Sciatic nerve (tissue), 2 donors: ENCODE measurements around the gene FBXO15. TPM values are rescaled to one million over a fixed set of nuclear protein-coding genes. Genes with fewer than 3 reads are reported as not detected.

ENCODE experiments used
- ATAC-seq: fragments of 200-7000 bp; cut with Tn5 transposase; one replicate; pipeline ENCODE4 v1.9.1; 2020; ENCODE audit warnings: mild to moderate bottlenecking, moderate library complexity
- DNase-seq: peaks from one replicate; pipeline ENCODE4 v3.0.0-alpha.2; 2020; ENCODE audit warnings: low spot score
- intact Hi-C: fragments of 100-400 bp; cut with DNase I; formaldehyde crosslinking; loops from one replicate; pipeline ENCODE4 v1.14.2; 2022
- total RNA-seq: library from RNA; stranded (reverse); fragmentation: NEBNext Ultra II Directional; extraction: Animal tissue kit (Norgen Biotek cat#: 25700); gene quantifications from one replicate; pipeline ENCODE4 v1.2.1, GENCODE V29; 2021
- donor health status: DM: no; HTN: no; CAD: no.
- donor health status: DM: no; HTN: no; CAD: no.

FBXO15 gene
- total RNA-seq, 1 donor from 2014 or later: 2.6 TPM

GRCh38 chr18:74126684-74127655, 20.7 kb downstream of the FBXO15 start:
- ATAC-seq (no peak), DNase-seq (no peak)
- intact Hi-C loops: no loop called here

- DNase-seq: no peak
- intact Hi-C loops: no loop called here
Observed at GRCh38 chr18:74124642-74125041, 23.0 kb downstream of the FBXO15 start.

GRCh38 chr18:74123200-74123599, 24.4 kb downstream of the FBXO15 start:
- ATAC-seq (no peak), DNase-seq (no peak)
- intact Hi-C loops: no loop called here

More at GRCh38 chr18:74124642-74125041, 23.0 kb downstream of the FBXO15 start:
- ATAC-seq: no peak

GRCh38 chr18:74116633-74117554, 30.7 kb downstream of the FBXO15 start:
- ATAC-seq (no peak), DNase-seq (no peak)
- intact Hi-C loops: no loop called here

GRCh38 chr18:74115046-74115445, 32.6 kb downstream of the FBXO15 start:
- ATAC-seq (no peak), DNase-seq (no peak)
- intact Hi-C loops: no loop called here

- no peak for ATAC-seq
- intact Hi-C loops: no loop called here
- no peak for DNase-seq
Observed at GRCh38 chr18:74114116-74114515, 33.5 kb downstream of the FBXO15 start.

GRCh38 chr18:74113711-74114110, 33.9 kb downstream of the FBXO15 start:
- ATAC-seq (no peak), DNase-seq (no peak)
- intact Hi-C loops: no loop called here

- no peak for DNase-seq
- intact Hi-C loops: no loop called here
- no peak for ATAC-seq
Observed at GRCh38 chr18:74110976-74111375, 36.7 kb downstream of the FBXO15 start.

- DNase-seq: no peak
- intact Hi-C loops: no loop called here
- ATAC-seq: no peak
Observed at GRCh38 chr18:74110149-74110548, 37.5 kb downstream of the FBXO15 start.

- DNase-seq (no peak), ATAC-seq (no peak)
- intact Hi-C loops: no loop called here
Observed at GRCh38 chr18:74108460-74108859, 39.2 kb downstream of the FBXO15 start.

- ATAC-seq: no peak
- intact Hi-C loops: no loop called here
- DNase-seq: no peak
Observed at GRCh38 chr18:74097803-74098202, 49.8 kb downstream of the FBXO15 start.

- intact Hi-C loops: no loop called here
- ATAC-seq (no peak), DNase-seq (no peak)
Observed at GRCh38 chr18:74092922-74093321, 54.7 kb downstream of the FBXO15 start.

- ATAC-seq: no peak
Observed at GRCh38 chr18:74084184-74084855, 63.3 kb downstream of the FBXO15 start.

GRCh38 chr18:74083557-74083952, 64.1 kb downstream of the FBXO15 start:
- ATAC-seq: no peak
- DNase-seq: no peak
- intact Hi-C loops: no loop called here

More at GRCh38 chr18:74084184-74084855, 63.3 kb downstream of the FBXO15 start:
- DNase-seq: no peak
- intact Hi-C loops: no loop called here

GRCh38 chr18:74082742-74083556, 64.7 kb downstream of the FBXO15 start:
- ATAC-seq (peak; percentile 38), DNase-seq (no peak)
- intact Hi-C loops: no loop called here

- intact Hi-C loops: no loop called here
- DNase-seq: no peak
- peak; percentile 70 for ATAC-seq
Observed at GRCh38 chr18:74081966-74082741, 65.5 kb downstream of the FBXO15 start.

- DNase-seq: no peak
- ATAC-seq: no peak
- intact Hi-C loops: no loop called here
Observed at GRCh38 chr18:74078257-74078656, 69.4 kb downstream of the FBXO15 start.
